ENCODE measurements around the gene NEK10.

The NEK10 gene

DNA sequence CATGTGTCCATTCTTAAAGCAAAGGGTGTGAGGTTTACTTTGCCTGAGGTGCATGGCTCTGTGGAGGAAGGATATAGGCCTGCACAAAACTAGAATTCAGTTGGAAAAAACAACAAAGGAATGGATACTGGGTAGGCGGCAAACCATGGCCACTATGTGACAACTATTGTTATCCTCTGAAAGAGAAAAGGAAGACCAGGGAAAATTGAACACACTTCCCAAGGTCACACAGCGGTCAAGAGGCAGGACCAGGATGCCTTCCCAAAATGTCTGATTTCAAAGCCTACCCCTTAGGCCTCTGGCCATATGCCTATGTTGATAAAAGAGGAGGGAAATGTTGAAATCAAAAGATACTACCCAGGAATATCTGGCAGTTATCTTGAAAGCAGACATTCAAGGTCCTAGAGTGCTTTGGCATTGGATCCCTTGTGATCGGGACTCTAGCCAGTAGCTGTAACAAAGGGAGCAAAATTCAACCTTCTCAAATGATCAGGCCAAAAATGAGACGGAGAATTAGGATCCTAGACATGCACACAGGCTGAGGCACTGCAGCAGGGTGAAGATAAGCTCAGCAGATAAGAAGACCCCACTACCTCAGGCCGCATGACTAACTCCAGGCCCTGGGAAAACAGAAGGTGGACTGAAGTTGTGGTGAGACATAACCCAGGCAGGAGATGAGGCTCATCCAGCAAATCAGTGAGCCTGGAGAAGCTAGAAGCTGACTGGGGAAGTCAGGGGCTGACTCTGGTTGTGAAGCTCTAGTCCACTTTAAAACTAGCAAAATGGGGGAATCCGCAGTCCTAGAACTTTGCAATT, 292.2 kb downstream of the NEK10 start:
- Mint-ChIP-seq H3K9me3 (no peaks in the 10 kb centered on the region), H3K27ac (no peak overlapping the region), H3K4me1 (no peaks in the 10 kb centered on the region), H3K4me3 (no peak overlapping the region), H3K36me3 (no peaks in the 10 kb centered on the region)
- no peak for DNase-seq (ENCODE audit: low spot score in 2 of 2)
- no peak for ATAC-seq

- DNase-seq (ENCODE audit: low spot score in 2 of 2) (no peak), ATAC-seq (no peak)
- Mint-ChIP-seq H3K36me3 (no peaks in the 10 kb centered on the region), H3K4me3 (no peak overlapping the region), H3K9me3 (no peaks in the 10 kb centered on the region), H3K27ac (no peak overlapping the region), H3K4me1 (no peaks in the 10 kb centered on the region)
Measured at GRCh38 chr3:27074914-27075313, 294.3 kb downstream of the NEK10 start.

GRCh38 chr3:27073912-27074311, 295.3 kb downstream of the NEK10 start:
- ATAC-seq (no peak), DNase-seq (ENCODE audit: low spot score in 2 of 2) (no peak)
- H3K27ac Mint-ChIP-seq: no peak overlapping the region
- H3K4me1 Mint-ChIP-seq: no peaks in the 10 kb centered on the region
- no peaks in the 10 kb centered on the region for H3K36me3 Mint-ChIP-seq
- H3K4me3 Mint-ChIP-seq: no peak overlapping the region
- no peaks in the 10 kb centered on the region for H3K9me3 Mint-ChIP-seq

GRCh38 chr3:27072810-27073651, 296.2 kb downstream of the NEK10 start:
- Mint-ChIP-seq H3K4me1 (no peaks in the 10 kb centered on the region), H3K9me3 (no peaks in the 10 kb centered on the region), H3K36me3 (no peaks in the 10 kb centered on the region), H3K27ac (no peak overlapping the region), H3K4me3 (no peak overlapping the region)
- no peak for ATAC-seq
- DNase-seq (ENCODE audit: low spot score in 2 of 2): no peak

GRCh38 chr3:27060336-27060735, 308.8 kb downstream of the NEK10 start:
- H3K27ac Mint-ChIP-seq: no peak overlapping the region
- H3K36me3 Mint-ChIP-seq: no peaks in the 10 kb centered on the region
- DNase-seq (ENCODE audit: low spot score in 2 of 2) (no peak), ATAC-seq (no peak)
- H3K4me3 Mint-ChIP-seq: no peak overlapping the region
- H3K9me3 Mint-ChIP-seq: peaks cover 2% of the 10 kb centered on the region
- no peaks in the 10 kb centered on the region for H3K4me1 Mint-ChIP-seq
